Parathyroid adenoma (tissue), 2 donors: Measurements from ENCODE around the gene USP49.

ENCODE experiments used
- H2AFZ ChIP-seq: fragments of 300-600 bp; sonication (generic); one replicate; pipeline ENCODE4 v1.7.0; 2017; ENCODE audit warnings: antibody characterized with exemption, mild to moderate bottlenecking
- H3K27ac ChIP-seq: fragments of 300-600 bp; sonication (generic); one replicate; pipeline ENCODE4 v1.7.0; 2017
- H3K27me3 ChIP-seq: fragments of 300-600 bp; sonication (generic); one replicate; pipeline ENCODE4 v1.7.0; 2017; ENCODE audit warnings: low read length; ENCODE audit not compliant: control insufficient read depth, insufficient read depth
- H3K36me3 ChIP-seq: fragments of 300-600 bp; sonication (generic); one replicate; pipeline ENCODE4 v1.7.0; 2017; ENCODE audit warnings: low read length; ENCODE audit not compliant: control insufficient read depth, insufficient read depth
- H3K4me1 ChIP-seq: fragments of 300-600 bp; sonication (generic); one replicate; pipeline ENCODE4 v1.7.0; 2017; ENCODE audit warnings: control low read depth
- H3K4me2 ChIP-seq: fragments of 300-600 bp; sonication (generic); one replicate; pipeline ENCODE4 v1.7.0; 2017; ENCODE audit warnings: low read length
- H3K4me3 ChIP-seq: fragments of 300-600 bp; sonication (generic); one replicate; pipeline ENCODE4 v1.7.0; 2017; ENCODE audit warnings: low read depth, low read length
- H3K79me2 ChIP-seq: fragments of 300-600 bp; sonication (generic); one replicate; pipeline ENCODE4 v1.7.0; 2017; ENCODE audit warnings: control low read depth
- H3K9ac ChIP-seq: fragments of 300-600 bp; sonication (generic); one replicate; pipeline ENCODE4 v1.7.0; 2017; ENCODE audit warnings: mild to moderate bottlenecking
- H3K9me3 ChIP-seq: fragments of 300-600 bp; sonication (generic); one replicate; pipeline ENCODE4 v1.7.0; 2017; ENCODE audit warnings: low read length; ENCODE audit not compliant: control insufficient read depth
- TF ChIP-seq, protein P1 (sequence below): fragments of 300-600 bp; sonication (generic); IDR thresholded peaks from one replicate; pipeline ENCODE4 v1.7.0; 2017; ENCODE audit warnings: antibody characterized with exemption, mild to moderate bottlenecking
- donor health status: primary hyperparathyroidism.

Gene USP49

DNA sequence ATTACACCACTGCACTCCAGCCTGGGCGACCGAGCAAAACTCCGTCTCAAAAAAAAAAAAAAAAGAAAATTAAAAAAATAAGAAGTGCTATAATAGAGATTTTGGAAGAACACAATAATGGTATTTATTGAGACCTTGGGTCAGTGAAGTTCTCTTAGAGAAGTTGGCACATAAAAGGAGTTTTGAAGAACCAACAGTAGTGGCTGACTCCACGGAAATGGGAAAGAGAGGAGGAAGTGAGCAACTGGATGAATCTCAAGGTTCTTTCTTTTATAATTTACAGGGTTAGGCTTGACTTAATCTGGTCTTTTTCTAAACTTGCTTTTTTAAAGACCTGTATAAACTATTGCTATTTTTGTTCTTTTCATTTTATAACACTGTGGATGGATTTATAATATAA lies 54.8 kb downstream of the USP49 start:
- H3K9ac ChIP-seq = no peak overlapping the region

DNA sequence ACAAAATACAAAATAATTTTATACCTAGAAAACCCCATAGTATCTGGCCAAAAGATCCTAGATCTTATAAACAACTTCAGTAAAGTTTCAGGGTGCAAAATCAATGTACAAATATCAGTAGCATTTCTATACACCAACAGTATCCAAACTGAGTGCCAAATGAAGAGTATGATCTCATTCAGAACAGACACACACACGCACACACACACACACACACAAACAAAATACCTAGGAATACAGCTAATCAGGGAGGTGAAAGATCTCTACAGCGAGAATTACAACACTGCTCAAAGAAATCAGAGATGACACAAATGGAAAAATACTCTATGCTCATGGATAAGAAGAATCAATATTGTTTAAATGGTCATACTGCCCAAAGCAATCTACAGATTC lies 58.5 kb downstream of the USP49 start:
- no peaks in the 10 kb centered on the region for H3K36me3 ChIP-seq
- H3K4me3 ChIP-seq = no peak overlapping the region
- no peak overlapping the region for H3K27ac ChIP-seq

More for the DNA sequence above, 54.8 kb downstream of the USP49 start:
- no peaks in the 10 kb centered on the region for H3K9me3 ChIP-seq
- no peak overlapping the region for H3K27ac ChIP-seq
- H3K79me2 ChIP-seq = peaks cover 11% of the 10 kb centered on the region
- H3K4me1 ChIP-seq = no peaks in the 10 kb centered on the region
- no peak overlapping the region for H2AFZ ChIP-seq
- H3K4me3 ChIP-seq = no peak overlapping the region
- TF ChIP-seq, protein P1, sequence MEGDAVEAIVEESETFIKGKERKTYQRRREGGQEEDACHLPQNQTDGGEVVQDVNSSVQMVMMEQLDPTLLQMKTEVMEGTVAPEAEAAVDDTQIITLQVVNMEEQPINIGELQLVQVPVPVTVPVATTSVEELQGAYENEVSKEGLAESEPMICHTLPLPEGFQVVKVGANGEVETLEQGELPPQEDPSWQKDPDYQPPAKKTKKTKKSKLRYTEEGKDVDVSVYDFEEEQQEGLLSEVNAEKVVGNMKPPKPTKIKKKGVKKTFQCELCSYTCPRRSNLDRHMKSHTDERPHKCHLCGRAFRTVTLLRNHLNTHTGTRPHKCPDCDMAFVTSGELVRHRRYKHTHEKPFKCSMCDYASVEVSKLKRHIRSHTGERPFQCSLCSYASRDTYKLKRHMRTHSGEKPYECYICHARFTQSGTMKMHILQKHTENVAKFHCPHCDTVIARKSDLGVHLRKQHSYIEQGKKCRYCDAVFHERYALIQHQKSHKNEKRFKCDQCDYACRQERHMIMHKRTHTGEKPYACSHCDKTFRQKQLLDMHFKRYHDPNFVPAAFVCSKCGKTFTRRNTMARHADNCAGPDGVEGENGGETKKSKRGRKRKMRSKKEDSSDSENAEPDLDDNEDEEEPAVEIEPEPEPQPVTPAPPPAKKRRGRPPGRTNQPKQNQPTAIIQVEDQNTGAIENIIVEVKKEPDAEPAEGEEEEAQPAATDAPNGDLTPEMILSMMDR = no peak
- no peaks in the 10 kb centered on the region for H3K36me3 ChIP-seq
- no peaks in the 10 kb centered on the region for H3K27me3 ChIP-seq
- no peak overlapping the region for H3K4me2 ChIP-seq

DNA sequence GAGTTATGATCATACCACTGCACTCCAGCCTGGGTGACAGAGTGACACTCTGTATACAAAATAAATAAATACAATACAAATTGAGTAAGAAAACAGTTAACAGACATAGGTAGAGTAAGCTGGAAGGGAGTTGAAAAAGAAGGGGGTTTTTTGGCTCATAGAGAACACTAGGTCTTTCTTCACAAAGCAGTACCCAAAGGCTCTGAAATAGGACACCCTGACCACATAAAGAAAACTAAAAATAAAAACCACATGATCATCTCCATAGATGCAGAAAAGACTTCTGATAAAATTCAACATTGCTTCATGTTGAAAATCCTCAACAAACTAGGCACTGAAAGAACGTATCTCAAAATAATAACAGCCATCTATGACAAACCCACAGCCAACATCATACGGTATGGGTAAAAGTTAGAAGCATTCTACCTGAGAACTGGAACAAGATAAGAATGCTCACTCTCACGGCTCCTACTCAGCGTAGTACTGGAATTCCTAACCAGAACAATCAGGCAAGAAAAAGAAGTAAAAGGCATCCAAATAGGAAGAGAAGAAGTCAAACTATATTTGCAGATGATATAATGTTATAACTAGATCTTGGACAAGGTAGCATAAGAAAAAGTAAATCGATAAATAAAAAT lies 59.0 kb downstream of the USP49 start:
- Histone ChIP-seq H3K9me3 (no peaks in the 10 kb centered on the region), H3K4me1 (no peaks in the 10 kb centered on the region), H3K27ac (no peak overlapping the region), H3K36me3 (no peaks in the 10 kb centered on the region), H3K9ac (no peak overlapping the region), H3K4me3 (no peak overlapping the region), H3K27me3 (no peaks in the 10 kb centered on the region), H3K79me2 (peaks cover 11% of the 10 kb centered on the region), H2AFZ (no peak overlapping the region), H3K4me2 (no peak overlapping the region)
- TF ChIP-seq, protein P1 = no peak

More for the DNA sequence above, 58.5 kb downstream of the USP49 start:
- Histone ChIP-seq H3K79me2 (peaks cover 11% of the 10 kb centered on the region), H3K9ac (no peak overlapping the region), H3K4me1 (no peaks in the 10 kb centered on the region), H3K4me2 (no peak overlapping the region), H2AFZ (no peak overlapping the region), H3K9me3 (no peaks in the 10 kb centered on the region), H3K27me3 (no peaks in the 10 kb centered on the region)
- TF ChIP-seq, protein P1 = no peak

DNA sequence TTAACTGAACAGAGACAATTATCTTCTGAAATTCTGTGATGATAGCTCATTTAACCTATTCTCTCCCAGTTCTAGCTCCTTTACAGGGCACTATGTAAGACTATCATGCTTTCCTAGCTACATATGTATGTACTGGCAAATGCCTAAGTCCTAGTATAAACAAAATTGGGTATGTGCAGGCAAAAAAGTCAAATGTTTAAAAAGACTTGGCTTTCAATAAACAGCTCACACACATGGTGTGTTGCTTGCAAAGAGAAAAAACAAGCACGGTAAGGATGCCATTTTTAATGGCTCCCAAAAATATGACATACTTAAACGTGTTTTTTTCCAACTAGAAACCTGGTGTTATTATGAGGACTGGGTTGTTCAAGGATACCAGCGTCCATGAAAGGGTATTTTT lies 62.9 kb downstream of the USP49 start:
- no peaks in the 10 kb centered on the region for H3K4me1 ChIP-seq
- H3K4me2 ChIP-seq = no peak overlapping the region
- H3K79me2 ChIP-seq = peaks cover 2% of the 10 kb centered on the region
- no peak overlapping the region for H3K9ac ChIP-seq
- no peaks in the 10 kb centered on the region for H3K27me3 ChIP-seq
- H3K36me3 ChIP-seq = no peaks in the 10 kb centered on the region
- TF ChIP-seq, protein P1 = no peak
- H3K4me3 ChIP-seq = no peak overlapping the region
- H3K9me3 ChIP-seq = no peaks in the 10 kb centered on the region
- H3K27ac ChIP-seq = no peak overlapping the region
- H2AFZ ChIP-seq = no peak overlapping the region

DNA sequence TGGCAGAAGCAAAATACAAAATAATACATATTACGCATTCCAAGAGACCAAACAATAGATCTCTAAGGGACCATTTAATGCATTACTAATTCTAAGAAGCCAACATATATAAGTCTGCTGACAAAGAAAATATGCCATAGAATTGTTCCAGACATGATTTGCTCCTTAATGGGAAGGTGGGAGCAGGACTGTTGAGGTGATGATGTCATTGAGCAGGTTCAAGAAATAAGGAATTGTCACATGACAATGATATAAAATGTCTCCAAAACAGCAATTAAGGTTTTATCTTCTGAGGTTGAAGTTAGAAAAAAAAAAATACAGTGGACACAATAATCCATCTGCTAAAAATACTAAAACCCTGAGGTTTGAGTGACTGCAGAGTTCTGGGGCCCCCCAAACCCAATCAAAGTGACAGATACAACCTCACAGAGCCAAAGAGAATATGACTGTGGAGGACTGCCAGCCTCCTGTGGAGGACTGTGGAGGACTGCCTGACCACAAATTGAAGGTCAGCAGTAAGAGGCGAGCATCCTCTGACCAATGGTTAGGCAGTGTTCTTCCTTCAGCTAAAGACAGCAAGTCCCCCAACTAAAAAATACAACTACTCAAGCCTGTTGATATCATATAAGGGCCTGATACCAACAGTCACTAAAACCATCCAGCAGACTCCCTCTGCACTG lies 68.7 kb downstream of the USP49 start:
- no peak overlapping the region for H3K27ac ChIP-seq
- no peaks in the 10 kb centered on the region for H3K9me3 ChIP-seq
- no peaks in the 10 kb centered on the region for H3K79me2 ChIP-seq
- no peak overlapping the region for H3K4me2 ChIP-seq
- no peak overlapping the region for H2AFZ ChIP-seq
- no peaks in the 10 kb centered on the region for H3K4me1 ChIP-seq
- TF ChIP-seq, protein P1 = no peak
- H3K9ac ChIP-seq = no peak overlapping the region
- H3K36me3 ChIP-seq = no peaks in the 10 kb centered on the region
- no peaks in the 10 kb centered on the region for H3K27me3 ChIP-seq
- no peak overlapping the region for H3K4me3 ChIP-seq
